Measurements from ENCODE around the gene ASAP3. TPM values are rescaled to one million over a fixed set of nuclear protein-coding genes. Genes with fewer than 3 reads are reported as not detected.

ASAP3 gene
- total and polyA plus RNA-seq, 12 donors = 15.5 to 58.4 (median 30.4) TPM

DNA sequence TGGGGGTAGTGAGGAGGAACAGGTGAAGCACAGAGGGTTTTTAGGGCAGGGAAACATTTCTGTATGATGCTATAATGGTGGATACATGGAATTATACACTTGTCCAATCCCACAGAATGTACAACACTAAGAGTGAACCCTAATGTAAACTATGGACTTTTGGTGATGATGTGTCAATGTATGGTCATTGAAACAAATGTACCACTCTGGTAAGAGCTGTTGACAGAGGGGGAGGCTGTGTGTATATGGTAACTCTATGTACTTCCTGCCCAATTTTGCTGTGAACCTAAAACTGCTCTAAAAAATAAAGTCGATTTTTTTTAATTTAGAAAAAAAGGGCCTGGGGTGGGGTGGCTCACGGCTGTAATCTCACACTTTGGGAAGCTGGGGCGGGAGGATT is 22.9 kb downstream of the ASAP3 start:
- Histone ChIP-seq H3K27ac (no peak overlapping the region), H3K36me3 (peaks cover 0 to 19% (median 0%) of the 10 kb centered on the region in 9 donors), H3K27me3 (no peaks in the 10 kb centered on the region), H3K9me3 (no peaks in the 10 kb centered on the region), H3K4me3 (no peak overlapping the region), H3K4me1 (peaks cover 0 to 10% (median 0%) of the 10 kb centered on the region in 9 donors)
- DNase-seq (no peak), ATAC-seq (no peak)
- TF ChIP-seq, protein P1, sequence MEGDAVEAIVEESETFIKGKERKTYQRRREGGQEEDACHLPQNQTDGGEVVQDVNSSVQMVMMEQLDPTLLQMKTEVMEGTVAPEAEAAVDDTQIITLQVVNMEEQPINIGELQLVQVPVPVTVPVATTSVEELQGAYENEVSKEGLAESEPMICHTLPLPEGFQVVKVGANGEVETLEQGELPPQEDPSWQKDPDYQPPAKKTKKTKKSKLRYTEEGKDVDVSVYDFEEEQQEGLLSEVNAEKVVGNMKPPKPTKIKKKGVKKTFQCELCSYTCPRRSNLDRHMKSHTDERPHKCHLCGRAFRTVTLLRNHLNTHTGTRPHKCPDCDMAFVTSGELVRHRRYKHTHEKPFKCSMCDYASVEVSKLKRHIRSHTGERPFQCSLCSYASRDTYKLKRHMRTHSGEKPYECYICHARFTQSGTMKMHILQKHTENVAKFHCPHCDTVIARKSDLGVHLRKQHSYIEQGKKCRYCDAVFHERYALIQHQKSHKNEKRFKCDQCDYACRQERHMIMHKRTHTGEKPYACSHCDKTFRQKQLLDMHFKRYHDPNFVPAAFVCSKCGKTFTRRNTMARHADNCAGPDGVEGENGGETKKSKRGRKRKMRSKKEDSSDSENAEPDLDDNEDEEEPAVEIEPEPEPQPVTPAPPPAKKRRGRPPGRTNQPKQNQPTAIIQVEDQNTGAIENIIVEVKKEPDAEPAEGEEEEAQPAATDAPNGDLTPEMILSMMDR (IDR thresholded peaks at IDR 0.05) = no peak
- WGBS, 2 donors = 83 to 84% methylated on average over 3 of the region's 3 CpGs
- intact Hi-C loops (cut with DNase I) = no loop called here

DNA sequence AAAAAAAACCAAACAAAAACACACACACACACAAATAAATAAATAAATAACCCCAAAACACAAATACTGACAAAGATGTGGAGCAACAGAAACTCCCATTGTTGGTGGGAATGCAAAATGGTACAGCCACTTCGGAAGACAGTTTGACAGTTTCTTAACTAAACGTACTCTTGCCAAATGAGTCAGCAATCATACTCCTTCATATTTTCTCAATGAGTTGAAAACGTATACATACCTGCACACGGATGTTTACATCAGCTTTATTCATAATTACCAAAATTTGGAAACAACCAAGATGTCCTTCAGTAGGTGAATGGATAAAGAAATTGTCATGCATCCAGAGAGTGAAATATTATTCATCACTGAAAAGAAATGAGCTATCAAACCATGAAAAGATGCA is 23.5 kb downstream of the ASAP3 start:
- Histone ChIP-seq H3K4me1 (peaks cover 0 to 10% (median 0%) of the 10 kb centered on the region in 9 donors), H3K9me3 (no peaks in the 10 kb centered on the region), H3K36me3 (peaks cover 0 to 23% (median 0%) of the 10 kb centered on the region in 9 donors), H3K4me3 (no peak overlapping the region), H3K27me3 (no peaks in the 10 kb centered on the region), H3K27ac (no peak overlapping the region)
- intact Hi-C loops (cut with DNase I) = no loop called here
- TF ChIP-seq, protein P1 (IDR thresholded peaks at IDR 0.05) = no peak
- ATAC-seq = no peak
- 91 to 96% methylated on average over 4 of the region's 4 CpGs for WGBS, 2 donors
- DNase-seq = no peak

DNA sequence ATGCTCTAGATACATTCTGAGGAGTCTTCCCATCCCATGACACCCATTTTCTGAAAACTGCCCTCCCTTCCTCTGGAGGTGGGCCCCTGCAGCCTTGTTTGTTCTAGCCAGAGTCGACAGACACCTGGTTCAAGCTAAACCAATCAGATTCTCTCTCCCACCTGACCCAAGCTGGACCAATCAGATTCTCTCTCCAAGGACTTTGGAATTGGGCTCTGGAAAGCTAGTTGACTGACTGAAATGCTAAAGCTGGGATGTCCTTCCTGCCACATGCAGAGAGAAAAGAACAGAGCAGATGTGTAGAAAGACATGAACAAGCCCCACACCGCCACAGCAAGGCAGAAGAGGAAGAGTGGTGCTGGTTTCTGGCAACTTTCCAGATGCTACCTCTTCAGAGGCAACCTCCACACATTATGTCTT is 24.6 kb downstream of the ASAP3 start:
- no peak overlapping the region for H3K4me3 ChIP-seq
- ATAC-seq (no peak), DNase-seq (no peak)
- intact Hi-C loops (cut with DNase I) = no loop called here
- no peak overlapping the region for H3K27ac ChIP-seq
- H3K36me3 ChIP-seq = peaks cover 0 to 35% (median 10%) of the 10 kb centered on the region in 9 donors
- peaks cover 0 to 10% (median 0%) of the 10 kb centered on the region in 9 donors for H3K4me1 ChIP-seq
- WGBS, 2 donors = 69 to 76% methylated on average over 2 of the region's 2 CpGs
- H3K9me3 ChIP-seq = no peaks in the 10 kb centered on the region
- no peaks in the 10 kb centered on the region for H3K27me3 ChIP-seq
- TF ChIP-seq, protein P1 (IDR thresholded peaks at IDR 0.05) = no peak

DNA sequence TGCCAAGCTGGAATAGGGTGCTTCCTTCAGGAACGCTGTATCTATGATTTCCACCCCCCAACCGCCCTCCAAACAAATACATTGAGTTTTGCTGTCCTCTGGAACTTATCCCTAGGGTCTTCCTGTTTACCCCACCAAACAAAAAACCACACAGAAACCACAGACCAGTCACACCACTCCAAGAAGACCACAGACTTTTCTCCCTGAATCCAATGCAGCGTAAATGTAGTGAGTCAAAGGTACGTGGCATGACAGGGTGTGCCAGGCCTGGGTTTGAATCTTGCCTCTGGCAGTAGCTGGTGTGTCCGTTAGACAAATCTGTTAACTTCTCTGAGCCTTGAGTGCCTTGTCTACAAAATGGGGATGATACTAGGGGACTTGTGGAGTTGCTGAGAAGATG is 27.8 kb downstream of the ASAP3 start:
- no peak overlapping the region for H3K4me3 ChIP-seq
- H3K27me3 ChIP-seq = no peaks in the 10 kb centered on the region
- H3K4me1 ChIP-seq = peaks cover 0 to 19% (median 7%) of the 10 kb centered on the region in 9 donors
- ATAC-seq (no peak), DNase-seq (no peak)
- 91 to 93% methylated on average over 5 of the region's 5 CpGs for WGBS, 2 donors
- TF ChIP-seq, protein P1 (IDR thresholded peaks at IDR 0.05) = no peak
- H3K9me3 ChIP-seq = no peaks in the 10 kb centered on the region
- H3K36me3 ChIP-seq = peaks cover 0 to 62% (median 11%) of the 10 kb centered on the region in 9 donors
- no peak overlapping the region for H3K27ac ChIP-seq
- intact Hi-C loops (cut with DNase I) = no loop called here

All from heart right ventricle (tissue), 16 donors.